Fibroblast of lung (primary cell): ENCODE results near the gene AGBL4. TPM values are rescaled to one million over a fixed set of nuclear protein-coding genes. Genes with fewer than 3 reads are reported as not detected.
"Not testable (repeated sequence)": the region's sequence is repeated elsewhere in the genome, so short reads cannot be mapped to it uniquely, and the experiment has no call there.

Experiments
- DNase-seq, 2 donors: peaks; one replicate each; pipeline versions ENCODE4 v3.0.0 to v3.0.0-alpha.2; 2010; ENCODE audit warnings: low read depth in 2 of 2
- H2AFZ ChIP-seq: 2 replicates; pipeline ENCODE4 v1.5.1; 2012; ENCODE audit warnings: low read length, control low read depth, inconsistent platforms
- H3K27ac ChIP-seq: 2 replicates; pipeline ENCODE4 v1.5.1; 2011; ENCODE audit warnings: low read length, control low read depth; ENCODE audit not compliant: insufficient read depth
- H3K27me3 ChIP-seq: 2 replicates; pipeline ENCODE4 v1.5.1; 2011; ENCODE audit warnings: mild to moderate bottlenecking, low read length; ENCODE audit not compliant: control insufficient read depth, insufficient read depth
- H3K36me3 ChIP-seq: 2 replicates; pipeline ENCODE4 v1.5.1; 2011; ENCODE audit warnings: low read length; ENCODE audit not compliant: control insufficient read depth, insufficient read depth
- H3K4me1 ChIP-seq: 2 replicates; pipeline ENCODE4 v1.5.1; 2011; ENCODE audit warnings: low read length; ENCODE audit not compliant: control insufficient read depth, insufficient read depth; ENCODE audit errors: extremely low read depth
- H3K4me2 ChIP-seq: 2 replicates; pipeline ENCODE4 v1.5.1; 2011; ENCODE audit warnings: low read length, control low read depth; ENCODE audit not compliant: insufficient read depth; ENCODE audit errors: extremely low read depth
- H3K4me3 ChIP-seq, 4 experiments: fragments of 200-600 bp in 1 of 4; sonication (generic) in 1 of 4; replicated peaks in 1 of 4; 2 replicates each; pipeline ENCODE4 v1.5.1; 2011 to 2016; ENCODE audit warnings: low read length in 4 of 4, low read depth in 3 of 4, mild to moderate bottlenecking in 3 of 4, control low read depth in 2 of 4, inconsistent platforms in 1 of 4, mixed read lengths in 1 of 4; ENCODE audit not compliant: insufficient read depth in 1 of 4; ENCODE audit errors: control extremely low read depth in 1 of 4
- H3K79me2 ChIP-seq: 2 replicates; pipeline ENCODE4 v1.5.1; 2012; ENCODE audit warnings: mild to moderate bottlenecking, low read length, inconsistent platforms; ENCODE audit not compliant: control insufficient read depth, insufficient read depth
- H3K9ac ChIP-seq: 2 replicates; pipeline ENCODE4 v1.5.1; 2011; ENCODE audit warnings: mild to moderate bottlenecking, low read length, control low read depth; ENCODE audit not compliant: insufficient read depth
- H3K9me3 ChIP-seq: 2 replicates; pipeline ENCODE4 v1.5.1; 2012; ENCODE audit warnings: low read depth, low read length; ENCODE audit not compliant: control insufficient read depth, insufficient read depth
- H4K20me1 ChIP-seq: 2 replicates; pipeline ENCODE4 v1.5.1; 2011; ENCODE audit warnings: low read length; ENCODE audit not compliant: control insufficient read depth, insufficient read depth; ENCODE audit errors: extremely low read depth
- CTCF ChIP-seq, 2 donors: IDR thresholded peaks in 1 of 2; conservative IDR thresholded peaks in 1 of 2; 1 replicate in 1 of 2; 2 replicates in 1 of 2; pipeline ENCODE4 v1.5.1; 2011 to 2012; ENCODE audit warnings: low read length in 2 of 2, control low read depth in 1 of 2, inconsistent platforms in 1 of 2, low read depth in 1 of 2, mild to moderate bottlenecking in 1 of 2
- EZH2 ChIP-seq: IDR thresholded peaks from 2 replicates; pipeline ENCODE4 v1.5.1; 2012; ENCODE audit warnings: low read length, control low read depth, mild to moderate bottlenecking; ENCODE audit errors: missing control alignments
- polyA plus RNA-seq, 2 donors: library from polyadenylated mRNA; depleted of rRNA in 1 of 2; stranded (reverse) in 1 of 2; unstranded in 1 of 2; fragments of >200 nt; gene quantifications; 2 replicates each; pipeline ENCODE4 v1.2.1, GENCODE V29; 2011 to 2012; ENCODE audit warnings: missing spikeins in 1 of 2
- total RNA-seq: library from RNA; depleted of rRNA; stranded (reverse); fragments of >200 nt; gene quantifications from 2 replicates; pipeline ENCODE4 v1.2.1, GENCODE V29; 2014

AGBL4 gene
- total and polyA plus RNA-seq, 2 donors (not counting 1 experiment from before 2014, with no cell fraction given), result not detected

- no peaks in the 10 kb centered on the region for H3K9me3 ChIP-seq
- TF ChIP-seq EZH2, result no peak
- TF ChIP-seq CTCF (conservative IDR thresholded peaks at IDR 0.05 in 1 of 2, IDR thresholded peaks at IDR 0.05 in 1 of 2; ENCODE audit: low read depth in 1 of 2, low read length in 2 of 2), result no peak
- no peaks in the 10 kb centered on the region for H3K36me3 ChIP-seq
Observed at GRCh38 chr1:49765034-49765433, 258.7 kb downstream of the AGBL4 start.

GRCh38 chr1:49738118-49738517 is 285.6 kb downstream of the AGBL4 start:
- not testable (repeated sequence) for H3K9ac ChIP-seq, H3K36me3 ChIP-seq, H3K4me2 ChIP-seq, H3K9me3 ChIP-seq, H4K20me1 ChIP-seq, H2AFZ ChIP-seq, H3K27me3 ChIP-seq, H3K4me1 ChIP-seq, H3K4me3 ChIP-seq, H3K79me2 ChIP-seq, H3K27ac ChIP-seq, DNase-seq

More at GRCh38 chr1:49765034-49765433, 258.7 kb downstream of the AGBL4 start:
- H3K27me3 ChIP-seq, result no peaks in the 10 kb centered on the region
- no peak overlapping the region for H3K27ac ChIP-seq
- H3K4me2 ChIP-seq, result no peak overlapping the region
- no peak overlapping the region for H3K9ac ChIP-seq
- H3K4me1 ChIP-seq, result no peaks in the 10 kb centered on the region
- no peak overlapping the region for H3K4me3 ChIP-seq
- H2AFZ ChIP-seq, result no peak overlapping the region
- no peaks in the 10 kb centered on the region for H3K79me2 ChIP-seq
- no peaks in the 10 kb centered on the region for H4K20me1 ChIP-seq
- DNase-seq, result no peak

GRCh38 chr1:49728377-49728776 is 295.4 kb downstream of the AGBL4 start:
- Histone ChIP-seq H3K9me3 (no peaks in the 10 kb centered on the region), H3K4me2 (no peak overlapping the region), H3K4me1 (no peaks in the 10 kb centered on the region), H4K20me1 (no peaks in the 10 kb centered on the region), H3K9ac (no peak overlapping the region), H2AFZ (no peak overlapping the region), H3K36me3 (no peaks in the 10 kb centered on the region), H3K79me2 (no peaks in the 10 kb centered on the region), H3K27ac (no peak overlapping the region), H3K4me3 (no peak overlapping the region), H3K27me3 (no peaks in the 10 kb centered on the region)
- peak in 1 of 2 donors; percentile 5 for DNase-seq
- TF ChIP-seq CTCF (conservative IDR thresholded peaks at IDR 0.05 in 1 of 2, IDR thresholded peaks at IDR 0.05 in 1 of 2; ENCODE audit: low read depth in 1 of 2, low read length in 2 of 2) (no peak), EZH2 (no peak)
